A673 (cell line): ENCODE data around the gene GARNL3. TPM values are rescaled to one million over a fixed set of nuclear protein-coding genes. Genes with fewer than 3 reads are reported as not detected.
A peak's percentile ranks its signal among the peaks of the same experiment; 100 is the strongest.

Experiments used
- BruUV-seq: library from RNA; stranded (reverse); fragments of 400-500 nt; replicated peaks from 2 replicates; lab custom pipeline; 2021; lab: Mats Ljungman, UMichigan
- CTCF ChIA-PET: fragments of 300-600 bp; sonication (Branson Sonifier 250); formaldehyde crosslinking; loops from one replicate; lab custom pipeline; 2022; ENCODE audit warnings: antibody characterized with exemption; lab: Charles Lee
- POLR2A ChIA-PET: fragments of 300-600 bp; sonication (Branson Sonifier 250); formaldehyde crosslinking; loops from one replicate; lab custom pipeline; 2022; ENCODE audit warnings: antibody characterized with exemption; ENCODE audit not compliant: low non-redundant PET; lab: Charles Lee
- DNase-seq: peaks from one replicate; pipeline ENCODE4 v3.0.0-alpha.2; 2015; ENCODE audit warnings: low spot score
- H3K27ac ChIP-seq: fragments of 200-600 bp; sonication (generic); 2 replicates; pipeline ENCODE4 v1.5.1; 2016; ENCODE audit warnings: mixed run types, low read depth, mild to moderate bottlenecking, mixed read lengths, antibody characterized with exemption, low read length; ENCODE audit not compliant: poor library complexity, severe bottlenecking
- H3K27me3 ChIP-seq: fragments of 200-600 bp; sonication (generic); replicated peaks from 2 replicates; pipeline ENCODE4 v1.6.1; 2017; ENCODE audit warnings: mixed run types, low read depth, mild to moderate bottlenecking, mixed read lengths, antibody characterized with exemption, low read length; ENCODE audit not compliant: insufficient read depth, poor library complexity
- H3K36me3 ChIP-seq: fragments of 200-600 bp; sonication (generic); 2 replicates; pipeline ENCODE4 v1.6.1; 2016; ENCODE audit warnings: mixed run types, mild to moderate bottlenecking, mixed read lengths, antibody characterized with exemption, low read length; ENCODE audit not compliant: insufficient read depth, poor library complexity, severe bottlenecking
- H3K4me1 ChIP-seq: fragments of 200-600 bp; sonication (generic); 2 replicates; pipeline ENCODE4 v1.6.1; 2017; ENCODE audit warnings: mixed run types, mild to moderate bottlenecking, mixed read lengths, antibody characterized with exemption, low read length; ENCODE audit not compliant: insufficient read depth, poor library complexity, severe bottlenecking
- H3K4me3 ChIP-seq: fragments of 200-600 bp; sonication (generic); 2 replicates; pipeline ENCODE4 v1.5.1; 2016; ENCODE audit warnings: low read depth, mixed run types, mild to moderate bottlenecking, mixed read lengths, low read length; ENCODE audit not compliant: poor library complexity, severe bottlenecking
- H3K9me3 ChIP-seq: fragments of 200-600 bp; sonication (generic); 2 replicates; pipeline ENCODE4 v1.6.1; 2016; ENCODE audit warnings: mixed run types, low read depth, mild to moderate bottlenecking, mixed read lengths, antibody characterized with exemption, low read length; ENCODE audit not compliant: poor library complexity, severe bottlenecking
- CTCF ChIP-seq: fragments of 300-800, 200-600 bp; sonication (generic); conservative IDR thresholded peaks from 2 replicates; pipeline ENCODE4 v1.5.1; 2017; ENCODE audit warnings: low read depth, mild to moderate bottlenecking, antibody characterized with exemption, low read length, moderate library complexity, mixed read lengths
- EZH2 ChIP-seq: fragments of 200-600 bp; sonication (generic); IDR thresholded peaks from 2 replicates; pipeline ENCODE4 v1.6.1; 2017; ENCODE audit warnings: borderline replicate concordance, low read depth, mild to moderate bottlenecking, mixed read lengths, antibody characterized with exemption, low read length; ENCODE audit not compliant: poor library complexity, severe bottlenecking
- intact Hi-C: fragments of 100-400 bp; cut with micrococcal nuclease; formaldehyde crosslinking; loops from one replicate; pipeline ENCODE4 v1.10.0; 2022; ENCODE audit not compliant: unreplicated experiment
- total RNA-seq: library from RNA; stranded (reverse); gene quantifications from 2 replicates; pipeline ENCODE4 v1.2.3, GENCODE V29; 2021

The GARNL3 gene
- total RNA-seq, 1 experiment from 2014 or later = 7.8 TPM

DNA sequence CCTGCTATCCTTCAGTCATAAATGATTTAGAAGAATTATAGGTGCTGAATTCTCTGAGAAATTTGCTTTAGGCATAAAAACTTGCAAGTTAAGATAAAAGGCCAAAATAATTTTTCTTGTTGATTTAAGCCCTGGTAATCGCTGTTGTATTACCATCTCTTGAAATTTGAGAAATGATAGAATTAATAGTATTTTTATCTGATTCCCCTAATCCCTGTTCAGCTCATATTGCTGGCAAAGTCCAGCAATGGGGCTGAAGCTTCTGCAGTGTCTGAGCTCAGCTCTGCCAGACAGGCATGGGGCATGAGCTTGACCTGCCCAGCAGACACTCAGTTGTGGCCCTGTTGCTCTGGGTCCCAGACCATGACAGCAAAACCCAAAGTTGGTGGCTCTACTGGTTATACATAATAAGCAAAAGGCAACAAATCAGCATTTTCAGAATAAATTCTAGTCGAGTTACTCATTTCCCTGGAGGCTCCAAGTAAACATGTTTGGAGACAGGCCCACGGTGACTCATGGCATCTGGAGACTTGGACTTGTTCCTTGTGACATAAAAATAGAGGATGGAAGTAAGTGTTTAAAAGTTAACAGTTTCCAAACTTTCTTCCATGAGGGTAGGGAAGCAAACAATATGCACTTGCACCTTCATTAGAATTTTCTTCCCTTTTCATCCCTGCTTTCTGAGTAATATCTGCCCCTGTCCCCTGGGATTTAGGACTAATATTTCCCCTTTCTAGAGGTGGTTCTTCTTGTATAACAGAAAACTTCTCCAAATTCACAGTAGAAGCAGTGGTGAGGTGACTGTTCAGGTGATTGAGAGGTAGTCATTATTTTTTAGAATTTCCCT is 72.2 kb downstream of the GARNL3 start:
- DNase-seq = peak; percentile 87
- Histone ChIP-seq H3K27ac (no peak overlapping the region), H3K27me3 (no peaks in the 10 kb centered on the region), H3K36me3 (no peaks in the 10 kb centered on the region), H3K4me3 (no peak overlapping the region), H3K4me1 (peaks cover 6% of the 10 kb centered on the region), H3K9me3 (no peaks in the 10 kb centered on the region)
- BruUV-seq = no TSS peak
- no peak for TF ChIP-seq CTCF
- no peak for TF ChIP-seq EZH2
- intact Hi-C loops = no loop called here
- CTCF ChIA-PET = no interaction called here
- POLR2A ChIA-PET = no interaction called here

GRCh38 chr9:127340721-127341120 is 76.1 kb downstream of the GARNL3 start:
- no peaks in the 10 kb centered on the region for H3K27me3 ChIP-seq

DNA sequence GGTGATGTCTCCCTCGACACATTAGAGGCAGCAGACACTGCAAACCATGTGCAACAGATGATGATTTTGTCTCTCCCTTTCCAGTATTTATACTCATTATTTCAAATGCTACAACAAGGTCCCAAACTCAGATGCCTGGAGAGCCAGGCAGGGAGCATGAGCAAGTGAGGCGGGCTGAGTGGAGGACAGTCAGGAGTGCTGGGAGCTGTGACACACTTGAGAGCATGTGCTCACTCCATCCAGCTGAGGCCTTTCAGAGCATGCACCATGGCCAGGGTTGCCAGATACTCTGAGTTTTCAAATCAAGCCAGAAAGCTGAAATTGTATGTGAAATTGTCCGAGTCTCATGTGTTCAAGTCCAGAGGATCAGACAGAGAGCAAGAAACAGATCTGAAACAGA is 76.6 kb downstream of the GARNL3 start:
- Histone ChIP-seq H3K4me3 (no peak overlapping the region), H3K27me3 (no peaks in the 10 kb centered on the region), H3K9me3 (no peaks in the 10 kb centered on the region), H3K4me1 (peaks cover 6% of the 10 kb centered on the region), H3K27ac (no peak overlapping the region), H3K36me3 (no peaks in the 10 kb centered on the region)
- no peak for TF ChIP-seq CTCF
- no peak for DNase-seq
- ChIA-PET CTCF (no interaction called here), POLR2A (no interaction called here)
- intact Hi-C loops = no loop called here
- no TSS peak for BruUV-seq

More at GRCh38 chr9:127340721-127341120, 76.1 kb downstream of the GARNL3 start:
- Histone ChIP-seq H3K4me1 (peaks cover 6% of the 10 kb centered on the region), H3K9me3 (no peaks in the 10 kb centered on the region), H3K36me3 (no peaks in the 10 kb centered on the region), H3K27ac (no peak overlapping the region), H3K4me3 (no peak overlapping the region)
- POLR2A ChIA-PET = no interaction called here
- no peak for DNase-seq
- TF ChIP-seq EZH2 = no peak
- no peak for TF ChIP-seq CTCF
- CTCF ChIA-PET = no interaction called here
- intact Hi-C loops = no loop called here
- no TSS peak for BruUV-seq
